Stimulated activated CD8-positive, alpha-beta memory T cell treated with anti-CD3 and anti-CD28 coated beads, Interleukin-7, amount 100 ng/mL, for 4 hours (primary cell): ENCODE results near the gene RASGEF1C.

ENCODE experiments used
- DNase-seq, 2 donors: peaks; one replicate each; pipeline ENCODE4 v3.0.0-alpha.2; 2020; ENCODE audit warnings: low read depth in 2 of 2

Gene RASGEF1C

GRCh38 chr5:180209137-180209581 is at the start of gene RASGEF1C:
Gene RASGEF1C, minus strand, starts transcription at chr5:180209211. Its CDS starts 71,159 bp downstream, at chr5:180138052.
- DNase-seq, result peak in 1 of 2 donors; percentile 43

- DNase-seq, result no peak
Measured at GRCh38 chr5:180253036-180253824, 44.2 kb upstream of the RASGEF1C start.

DNA sequence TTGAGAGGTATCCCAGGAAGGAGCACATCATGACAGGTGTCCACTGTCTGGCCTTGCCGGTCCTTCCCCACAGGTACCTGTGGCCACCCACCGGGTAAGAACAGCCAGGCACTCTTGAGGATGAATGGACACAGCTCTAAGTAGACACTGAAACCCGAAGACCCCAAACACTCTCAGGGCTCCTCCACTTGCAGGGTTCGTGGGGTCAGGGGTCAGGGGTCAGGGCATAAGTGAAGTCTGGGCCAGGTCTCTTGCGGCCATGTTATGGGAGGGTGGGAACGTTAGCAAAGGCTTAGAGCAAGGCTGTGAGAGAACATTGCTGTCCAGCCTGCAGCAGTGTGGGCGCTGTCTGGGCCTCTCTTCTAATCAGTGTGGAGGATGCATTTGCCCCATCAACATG is 42.9 kb upstream of the RASGEF1C start:
- DNase-seq, result no peak

- DNase-seq, result no peak
Measured at GRCh38 chr5:180251141-180251540, 42.1 kb upstream of the RASGEF1C start.

- no peak for DNase-seq
Measured at GRCh38 chr5:180250329-180250728, 41.3 kb upstream of the RASGEF1C start.

DNA sequence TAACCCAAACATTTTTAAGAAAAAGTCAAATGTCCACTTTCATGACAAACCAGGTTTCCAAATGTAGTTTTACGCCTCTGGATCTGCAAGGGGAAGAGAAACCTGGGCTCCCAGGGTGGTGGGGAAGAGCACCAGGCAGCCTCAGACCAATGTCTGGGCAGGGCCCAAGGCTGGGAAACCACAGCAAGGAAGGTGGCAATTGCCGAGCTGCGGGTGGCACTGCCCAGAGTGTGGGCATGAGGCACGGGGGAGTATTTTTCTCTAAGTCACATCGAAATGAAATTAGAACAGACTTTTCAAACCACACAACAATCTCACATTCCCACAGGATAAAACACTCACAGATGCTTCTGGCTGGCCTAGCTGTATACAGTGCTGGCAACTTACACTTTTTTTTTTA is 32.6 kb upstream of the RASGEF1C start:
- no peak for DNase-seq

DNA sequence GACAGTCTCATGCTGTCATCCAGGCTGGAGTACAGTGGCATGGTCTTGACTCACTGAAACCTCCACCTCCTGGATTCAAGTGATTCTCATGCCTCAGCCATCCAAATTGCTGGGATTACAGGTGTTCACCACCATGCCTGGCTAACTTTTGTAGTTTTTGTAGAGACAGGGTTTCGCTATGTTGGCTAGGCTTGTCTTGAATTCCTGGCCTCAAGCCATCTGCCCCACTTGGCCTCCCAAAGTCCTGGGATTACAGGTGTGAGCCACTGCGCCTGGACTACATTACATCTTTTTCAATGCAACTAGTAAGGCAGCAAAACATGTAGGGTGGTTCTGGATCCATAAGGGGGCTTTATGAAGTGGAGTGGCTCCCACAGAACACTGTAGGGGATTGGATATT is 29.6 kb upstream of the RASGEF1C start:
- no peak for DNase-seq

DNA sequence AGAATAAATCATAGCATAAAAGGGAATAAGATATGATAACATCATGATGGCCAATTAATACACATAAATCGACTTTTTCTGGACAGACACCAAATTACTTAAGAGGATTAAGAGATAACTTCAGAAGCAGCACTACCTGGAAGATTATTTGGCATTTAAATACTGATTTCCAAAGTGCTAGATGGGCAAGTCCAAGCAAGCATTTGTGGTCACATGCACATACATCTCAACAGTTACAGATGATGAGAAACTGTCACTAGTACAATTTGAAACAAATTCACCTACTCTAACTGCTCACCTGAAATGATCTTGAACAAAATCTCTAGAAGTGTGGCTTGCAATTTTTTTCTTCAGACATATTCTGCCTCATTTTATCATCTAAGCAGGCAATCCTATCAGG is 26.8 kb upstream of the RASGEF1C start:
- no peak for DNase-seq

DNA sequence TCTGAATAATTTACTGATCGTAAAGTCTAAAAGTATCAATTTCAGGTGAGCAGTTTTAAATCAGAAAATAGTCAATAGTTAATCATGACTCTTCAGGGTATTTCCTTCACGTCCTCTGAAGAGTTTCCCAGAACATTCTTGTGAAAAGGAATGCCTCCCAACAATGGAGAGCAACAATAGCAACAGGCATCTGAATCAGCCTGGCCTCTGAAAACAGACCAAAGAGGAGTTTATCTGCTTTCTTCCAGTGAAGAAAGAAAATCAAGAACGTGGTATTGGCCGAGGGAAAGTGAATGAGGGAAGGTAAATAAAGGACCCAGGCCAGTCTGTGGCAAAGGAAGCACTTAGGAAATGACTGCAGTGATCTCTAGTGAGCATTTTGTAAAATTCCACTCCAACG is 26.1 kb upstream of the RASGEF1C start:
- DNase-seq, result no peak

DNA sequence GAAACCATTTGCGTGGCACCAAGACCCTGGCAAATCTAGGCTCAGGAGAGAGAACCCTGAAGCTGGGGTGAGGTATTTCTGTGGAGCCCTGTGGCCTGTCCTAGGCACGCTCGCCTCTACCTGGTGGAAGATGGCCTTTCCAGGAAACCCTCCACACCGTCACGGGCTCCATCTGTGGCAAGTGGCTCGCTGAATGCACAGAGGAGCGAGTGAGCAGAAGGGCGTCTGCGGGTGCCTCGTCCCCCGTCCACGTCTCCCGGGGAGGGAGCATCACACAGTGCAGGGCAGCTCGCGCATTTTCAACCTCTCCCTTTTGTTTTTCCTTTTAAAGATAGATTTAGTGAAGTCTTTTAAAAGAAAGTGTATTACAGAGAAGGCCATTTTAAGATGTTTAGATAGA is 25.3 kb upstream of the RASGEF1C start:
- no peak for DNase-seq

- no peak for DNase-seq
Measured at GRCh38 chr5:180233729-180234128, 24.7 kb upstream of the RASGEF1C start.

DNA sequence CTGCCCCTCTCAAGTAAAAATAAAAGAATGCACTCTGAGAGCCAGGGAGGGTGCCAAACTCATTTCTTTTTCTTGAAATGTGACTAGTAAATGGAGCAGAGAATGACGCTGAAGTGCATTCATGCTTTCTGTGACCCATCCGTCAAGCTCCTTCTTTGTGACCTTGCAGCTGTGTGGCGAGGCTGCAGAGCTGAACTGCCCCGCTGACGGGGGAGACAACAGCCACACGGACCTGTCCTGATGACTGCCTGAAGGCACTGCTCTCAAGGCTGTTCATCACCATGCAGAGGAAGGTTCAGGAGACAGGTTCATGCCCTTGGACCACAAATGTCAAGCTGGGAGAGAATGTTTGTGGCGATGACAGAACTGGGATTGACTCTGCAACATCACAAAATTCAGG is 21.0 kb upstream of the RASGEF1C start:
- no peak for DNase-seq

DNA sequence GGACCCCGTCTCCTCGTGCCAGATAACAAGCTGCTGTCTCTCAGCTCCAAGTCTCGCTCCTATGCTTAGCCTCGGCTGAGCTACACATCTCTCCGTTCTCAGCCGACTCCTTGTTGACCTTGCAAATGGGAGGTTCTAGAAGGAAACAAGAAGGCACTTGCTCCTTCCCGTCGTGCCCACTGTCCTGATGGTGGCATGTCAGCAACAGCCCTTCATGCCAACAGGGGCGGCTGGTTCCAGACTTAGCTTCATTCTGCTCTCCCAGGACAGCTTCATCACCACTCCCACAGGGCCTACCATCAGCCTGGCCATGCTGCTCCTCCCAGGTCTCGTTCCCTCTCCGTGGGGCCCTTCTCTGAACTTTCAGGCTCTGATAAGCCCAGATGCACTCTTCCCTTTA is 13.0 kb upstream of the RASGEF1C start:
- DNase-seq, result no peak

GRCh38 chr5:180217797-180218196 is 8.8 kb upstream of the RASGEF1C start:
- DNase-seq, result no peak

DNA sequence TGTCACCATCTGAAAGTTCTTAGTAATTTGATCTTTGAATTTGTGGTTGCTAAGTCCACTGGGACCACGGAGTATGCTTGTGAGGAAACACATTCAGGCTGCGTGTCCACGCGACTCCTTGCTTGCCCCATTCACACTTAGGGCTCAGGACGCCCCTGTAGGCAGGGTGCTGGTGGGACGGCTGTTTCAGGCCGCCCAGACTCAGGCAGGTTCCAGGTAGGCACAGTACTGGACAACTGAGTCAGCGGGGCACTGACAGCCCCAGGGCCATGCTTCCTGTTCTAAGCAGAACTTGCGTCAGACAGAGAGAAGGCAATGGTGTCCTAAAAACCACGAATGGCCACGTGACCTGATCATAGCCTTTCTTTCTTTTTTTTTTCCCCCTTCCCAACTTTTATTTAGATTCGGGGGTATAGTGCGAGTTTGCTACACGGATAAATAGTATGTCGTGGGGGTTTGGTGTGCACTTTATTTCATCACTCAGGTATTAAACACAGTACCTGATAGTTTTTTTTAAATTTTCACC is 7.7 kb upstream of the RASGEF1C start:
- DNase-seq, result no peak

GRCh38 chr5:180215783-180216630 is 7.0 kb upstream of the RASGEF1C start:
- DNase-seq, result no peak

DNA sequence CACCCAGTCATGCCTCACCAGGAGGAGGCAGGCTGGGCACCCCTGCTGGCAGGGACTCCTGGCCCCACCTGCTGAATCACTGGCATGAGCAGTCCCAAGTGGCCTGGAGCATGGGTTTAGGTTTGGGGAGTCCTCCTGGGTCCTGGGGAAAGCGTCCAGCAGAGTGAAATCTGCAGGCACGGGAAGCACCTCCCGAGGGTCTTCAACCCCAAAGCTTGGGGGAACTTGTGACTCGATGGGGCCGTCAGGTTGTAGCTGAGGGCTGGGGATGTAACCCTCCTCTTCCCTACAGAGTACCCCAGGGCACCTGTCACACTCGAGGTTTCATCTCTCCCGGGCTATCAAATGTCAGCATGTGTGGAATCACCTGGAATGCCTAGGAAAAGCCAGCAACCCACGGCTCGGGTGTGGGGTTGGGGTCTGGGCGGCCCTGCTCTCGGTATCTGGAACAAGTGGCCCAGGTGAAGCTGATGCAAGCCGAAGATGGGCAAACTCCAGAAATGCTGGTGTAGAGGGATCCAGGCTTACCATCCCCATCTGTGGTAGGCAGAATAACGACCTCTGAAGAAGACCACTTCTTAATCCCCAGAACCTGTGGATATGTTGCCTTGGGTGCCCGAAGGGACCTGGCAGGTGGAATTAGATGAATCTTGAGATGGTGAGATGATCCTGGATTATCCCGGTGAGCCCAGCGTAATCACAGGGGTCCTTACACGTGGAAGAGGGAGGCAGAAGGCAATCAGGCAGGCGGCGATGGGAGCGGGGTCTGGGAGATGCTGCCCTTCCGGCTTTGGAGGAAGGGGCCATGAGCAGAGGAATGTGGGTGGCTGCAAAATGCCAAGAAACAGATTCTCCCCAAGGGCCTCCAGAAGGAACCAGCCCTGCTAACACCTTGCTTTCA is 6.1 kb upstream of the RASGEF1C start:
- DNase-seq, result no peak

GRCh38 chr5:180213657-180214207 is 4.7 kb upstream of the RASGEF1C start:
- no peak for DNase-seq

- no peak for DNase-seq
Measured at GRCh38 chr5:180213256-180213600, 4.2 kb upstream of the RASGEF1C start.

GRCh38 chr5:180212363-180213255 is 3.6 kb upstream of the RASGEF1C start:
- DNase-seq, result no peak

GRCh38 chr5:180211761-180212035 is 2.7 kb upstream of the RASGEF1C start:
- no peak for DNase-seq
